ENCODE measurements around the gene B3GALT6. TPM values are rescaled to one million over a fixed set of nuclear protein-coding genes. Genes with fewer than 3 reads are reported as not detected.

The B3GALT6 gene
- total RNA-seq, 2 donors from 2014 or later = 24.8 to 31.5 TPM

- Histone ChIP-seq H3K9ac (ENCODE audit: extremely low read depth, low read length, poor library complexity, severe bottlenecking) (no peak overlapping the region), H3K4me3 (ENCODE audit: low read length) (no peak overlapping the region), H3K27me3 (ENCODE audit: control insufficient read depth, insufficient read depth, low read length, poor library complexity, severe bottlenecking) (no peaks in the 10 kb centered on the region), H3K4me1 (ENCODE audit: control insufficient read depth, insufficient read depth, low read length) (no peaks in the 10 kb centered on the region), H3K27ac (ENCODE audit: low read depth, low read length) (no peak overlapping the region), H3K9me3 (ENCODE audit: control insufficient read depth, low read length) (no peaks in the 10 kb centered on the region), H3K36me3 (ENCODE audit: control insufficient read depth, insufficient read depth, low read length) (peaks cover 47% of the 10 kb centered on the region)
- Mint-ChIP-seq H3K27ac (no peak overlapping the region), H3K27me3 (ENCODE audit: insufficient read depth) (no peaks in the 10 kb centered on the region), H3K4me1 (peaks cover 15% of the 10 kb centered on the region), H3K4me3 (no peak overlapping the region), H3K9me3 (no peaks in the 10 kb centered on the region), H3K36me3 (ENCODE audit: low read depth) (peaks cover 64% of the 10 kb centered on the region)
- WGBS, 2 experiments (ENCODE audit: insufficient coverage in 1 of 2, insufficient read length in 1 of 2) = 97 to 98% methylated on average over 35 to 39 of the region's 39 CpGs
- no peak for TF ChIP-seq CTCF (conservative IDR thresholded peaks at IDR 0.05)
- DNase-seq = no peak
Observed at GRCh38 chr1:1267488-1268283, 35.6 kb downstream of the B3GALT6 start.

GRCh38 chr1:1268284-1268682 lies 36.2 kb downstream of the B3GALT6 start:
- H3K9ac ChIP-seq (ENCODE audit: extremely low read depth, low read length, poor library complexity, severe bottlenecking) = no peak overlapping the region
- peaks cover 41% of the 10 kb centered on the region for H3K36me3 ChIP-seq (ENCODE audit: control insufficient read depth, insufficient read depth, low read length)
- H3K27me3 Mint-ChIP-seq (ENCODE audit: insufficient read depth) = no peaks in the 10 kb centered on the region
- no peaks in the 10 kb centered on the region for H3K4me1 ChIP-seq (ENCODE audit: control insufficient read depth, insufficient read depth, low read length)
- no peak overlapping the region for H3K27ac Mint-ChIP-seq
- no peaks in the 10 kb centered on the region for H3K27me3 ChIP-seq (ENCODE audit: control insufficient read depth, insufficient read depth, low read length, poor library complexity, severe bottlenecking)
- TF ChIP-seq CTCF (conservative IDR thresholded peaks at IDR 0.05) = no peak
- H3K4me1 Mint-ChIP-seq = peaks cover 17% of the 10 kb centered on the region
- no peaks in the 10 kb centered on the region for H3K9me3 ChIP-seq (ENCODE audit: control insufficient read depth, low read length)
- no peaks in the 10 kb centered on the region for H3K9me3 Mint-ChIP-seq
- H3K4me3 ChIP-seq (ENCODE audit: low read length) = no peak overlapping the region
- H3K27ac ChIP-seq (ENCODE audit: low read depth, low read length) = no peak overlapping the region
- 98% methylated on average over 12 to 13 of the region's 13 CpGs for WGBS, 2 experiments (ENCODE audit: insufficient coverage in 1 of 2, insufficient read length in 1 of 2)
- no peak for DNase-seq
- peaks cover 60% of the 10 kb centered on the region for H3K36me3 Mint-ChIP-seq (ENCODE audit: low read depth)
- no peak overlapping the region for H3K4me3 Mint-ChIP-seq

- peaks cover 5% of the 10 kb centered on the region for H3K4me1 ChIP-seq (ENCODE audit: control insufficient read depth, insufficient read depth, low read length)
- TF ChIP-seq CTCF (conservative IDR thresholded peaks at IDR 0.05) = no peak
- H3K9ac ChIP-seq (ENCODE audit: extremely low read depth, low read length, poor library complexity, severe bottlenecking) = no peak overlapping the region
- no peak overlapping the region for H3K4me3 ChIP-seq (ENCODE audit: low read length)
- Mint-ChIP-seq H3K4me1 (peaks cover 19% of the 10 kb centered on the region), H3K4me3 (peak overlapping the region; percentile 86), H3K36me3 (ENCODE audit: low read depth) (peaks cover 44% of the 10 kb centered on the region), H3K27ac (peak overlapping the region; percentile 64), H3K27me3 (ENCODE audit: insufficient read depth) (peaks cover 3% of the 10 kb centered on the region), H3K9me3 (no peaks in the 10 kb centered on the region)
- H3K9me3 ChIP-seq (ENCODE audit: control insufficient read depth, low read length) = no peaks in the 10 kb centered on the region
- H3K27me3 ChIP-seq (ENCODE audit: control insufficient read depth, insufficient read depth, low read length, poor library complexity, severe bottlenecking) = no peaks in the 10 kb centered on the region
- no peak overlapping the region for H3K27ac ChIP-seq (ENCODE audit: low read depth, low read length)
- peaks cover 19% of the 10 kb centered on the region for H3K36me3 ChIP-seq (ENCODE audit: control insufficient read depth, insufficient read depth, low read length)
- 88 to 91% methylated on average over 4 to 7 of the region's 7 CpGs for WGBS, 2 experiments (ENCODE audit: insufficient coverage in 1 of 2, insufficient read length in 1 of 2)
- DNase-seq = no peak
Observed at GRCh38 chr1:1270813-1271212, 38.8 kb downstream of the B3GALT6 start.

Data from endodermal cell (in vitro differentiated cells).